Panc1 (cell line): Measurements from ENCODE around the gene ALK. TPM values are rescaled to one million over a fixed set of nuclear protein-coding genes. Genes with fewer than 3 reads are reported as not detected.

Experiments used
- ATAC-seq: fragments of 200-7000 bp; cut with Tn5 transposase; 2 replicates; pipeline ENCODE4 v1.9.1; 2020; ENCODE audit warnings: mild to moderate bottlenecking, moderate library complexity
- BruUV-seq: library from RNA; stranded (reverse); fragments of 400-500 nt; replicated peaks from 2 replicates; lab custom pipeline; 2021; lab: Mats Ljungman, UMichigan
- CTCF ChIA-PET: fragments of 300-600 bp; sonication (Branson Sonifier 250); formaldehyde crosslinking; loops from one replicate; lab custom pipeline; 2022; ENCODE audit warnings: antibody characterized with exemption; lab: Charles Lee
- POLR2A ChIA-PET: fragments of 300-600 bp; sonication (Branson Sonifier 250); formaldehyde crosslinking; loops from one replicate; lab custom pipeline; 2022; ENCODE audit warnings: antibody characterized with exemption; lab: Charles Lee
- DNase-seq: peaks from one replicate; pipeline ENCODE4 v3.0.0-alpha.2; 2010; ENCODE audit warnings: low read depth, low spot score
- H3K27ac ChIP-seq: 2 replicates; pipeline ENCODE4 v1.5.1; 2011; ENCODE audit warnings: mild to moderate bottlenecking, low read length, inconsistent platforms
- H3K27me3 ChIP-seq: fragments of 200-500 bp; sonication (Bioruptor generic); 2 replicates; pipeline ENCODE4 v1.6.0; 2014; ENCODE audit warnings: low read length, inconsistent platforms; ENCODE audit not compliant: control insufficient read depth, insufficient read depth
- H3K36me3 ChIP-seq: fragments of 200-500 bp; sonication (Bioruptor generic); 2 replicates; pipeline ENCODE4 v1.5.1; 2014; ENCODE audit warnings: inconsistent platforms, mild to moderate bottlenecking, low read length, moderate library complexity; ENCODE audit not compliant: control insufficient read depth, insufficient read depth
- H3K4me1 ChIP-seq: 2 replicates; pipeline ENCODE4 v1.5.1; 2011; ENCODE audit warnings: inconsistent platforms, mild to moderate bottlenecking, low read length, moderate library complexity; ENCODE audit not compliant: control insufficient read depth, insufficient read depth
- H3K4me3 ChIP-seq, 2 experiments: 2 replicates each; pipeline ENCODE4 v1.5.1; 2011 to 2012; ENCODE audit warnings: low read depth in 2 of 2, low read length in 2 of 2, mild to moderate bottlenecking in 2 of 2, inconsistent platforms in 1 of 2, moderate library complexity in 1 of 2
- H3K9me3 ChIP-seq: fragments of 200-500 bp; sonication (Bioruptor generic); 2 replicates; pipeline ENCODE4 v1.5.1; 2014; ENCODE audit warnings: low read depth, mild to moderate bottlenecking, inconsistent platforms, low read length, moderate library complexity; ENCODE audit not compliant: control insufficient read depth, insufficient read depth
- CTCF ChIP-seq: fragments of 450-650 bp; IDR thresholded peaks from 2 replicates; pipeline ENCODE4 v1.5.1; 2017; ENCODE audit warnings: mild to moderate bottlenecking
- POLR2AphosphoS5 ChIP-seq: IDR thresholded peaks from 2 replicates; pipeline ENCODE4 v1.6.1; 2012; ENCODE audit warnings: mild to moderate bottlenecking, low read depth, low read length, moderate library complexity
- REST ChIP-seq, 2 experiments: IDR thresholded peaks; 2 replicates each; pipeline ENCODE4 v1.6.1; 2011 to 2012; ENCODE audit warnings: low read depth in 2 of 2, control low read depth in 1 of 2, low read length in 1 of 2, mild to moderate bottlenecking in 1 of 2, moderate library complexity in 1 of 2; ENCODE audit not compliant: insufficient read depth in 1 of 2
- SIN3A ChIP-seq: IDR thresholded peaks from 2 replicates; pipeline ENCODE4 v1.6.1; 2012; ENCODE audit warnings: low read depth, mild to moderate bottlenecking, low read length, moderate library complexity, borderline replicate concordance; ENCODE audit not compliant: insufficient read depth
- TCF7L2 ChIP-seq: IDR thresholded peaks from 2 replicates; pipeline ENCODE4 v1.6.1; 2011; ENCODE audit warnings: mild to moderate bottlenecking, low read depth, low read length, inconsistent platforms
- in situ Hi-C: cut with HindIII; loops from 2 replicates; pipeline ENCODE4 v1.10.0; 2016; ENCODE audit warnings: low sequenced_read_pairs, low pct_unique_long_range_greater_than_20kb
- intact Hi-C: fragments of 100-400 bp; cut with micrococcal nuclease; formaldehyde crosslinking; loops from one replicate; pipeline ENCODE4 v1.10.0; 2022; ENCODE audit not compliant: unreplicated experiment
- total RNA-seq: library from RNA; stranded (reverse); gene quantifications from one replicate; pipeline ENCODE4 v1.2.1, GENCODE V29; 2021; ENCODE audit not compliant: unreplicated experiment

The ALK gene
- total RNA-seq, 1 experiment from 2014 or later = not detected

- no TSS peak for BruUV-seq
- Histone ChIP-seq H3K9me3 (no peaks in the 10 kb centered on the region), H3K27me3 (no peaks in the 10 kb centered on the region), H3K27ac (no peak overlapping the region), H3K36me3 (no peaks in the 10 kb centered on the region), H3K4me3 (no peak overlapping the region), H3K4me1 (no peaks in the 10 kb centered on the region)
- ChIA-PET CTCF (no interaction called here), POLR2A (no interaction called here)
- ATAC-seq (no peak), DNase-seq (no peak)
- intact Hi-C loops (no loop called here), in situ Hi-C loops (no loop called here)
- TF ChIP-seq REST (IDR thresholded peaks at IDR 0.05; ENCODE audit: insufficient read depth in 1 of 2, low read depth in 2 of 2, low read length in 1 of 2) = no peak
- no peak for TF ChIP-seq SIN3A
- TF ChIP-seq TCF7L2 = no peak
- no peak for TF ChIP-seq CTCF
Observed at GRCh38 chr2:29249666-29250253, 671.6 kb downstream of the ALK start.

- ATAC-seq (no peak), DNase-seq (no peak)
- no peaks in the 10 kb centered on the region for H3K27me3 ChIP-seq
- in situ Hi-C loops (no loop called here), intact Hi-C loops (no loop called here)
- no peak overlapping the region for H3K4me3 ChIP-seq
- no peak for TF ChIP-seq CTCF
- no peak for TF ChIP-seq SIN3A
- TF ChIP-seq REST (IDR thresholded peaks at IDR 0.05; ENCODE audit: insufficient read depth in 1 of 2, low read depth in 2 of 2, low read length in 1 of 2) = no peak
- no peak for TF ChIP-seq POLR2AphosphoS5
- no peak for TF ChIP-seq TCF7L2
- POLR2A ChIA-PET = no interaction called here
- H3K4me1 ChIP-seq = no peaks in the 10 kb centered on the region
- CTCF ChIA-PET = no interaction called here
- H3K36me3 ChIP-seq = no peaks in the 10 kb centered on the region
- BruUV-seq = no TSS peak
- H3K27ac ChIP-seq = no peak overlapping the region
- no peaks in the 10 kb centered on the region for H3K9me3 ChIP-seq
Observed at GRCh38 chr2:29247336-29247914, 674.0 kb downstream of the ALK start.
